ENCODE results near the gene SHISAL2B.

DNA sequence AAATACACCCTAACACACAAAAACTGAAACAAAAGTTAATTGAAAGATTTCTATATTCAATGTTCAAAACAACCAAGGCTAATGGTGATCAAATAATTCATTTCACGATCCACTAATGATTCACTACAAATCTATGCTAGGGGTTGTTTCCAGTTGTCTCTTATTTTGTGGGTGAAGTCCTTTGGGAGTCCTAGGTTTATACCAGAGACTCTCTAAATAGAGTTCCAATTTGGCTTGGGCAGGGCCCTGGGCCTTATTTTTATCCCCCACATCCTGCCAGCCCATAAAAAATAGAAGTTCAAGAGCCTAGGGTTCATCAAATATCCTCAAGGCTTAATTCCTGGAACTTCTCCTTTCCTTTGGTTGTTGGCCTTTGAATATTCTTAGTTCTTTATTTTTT is 52.1 kb downstream of the SHISAL2B start:
- TF ChIP-seq, protein P1, sequence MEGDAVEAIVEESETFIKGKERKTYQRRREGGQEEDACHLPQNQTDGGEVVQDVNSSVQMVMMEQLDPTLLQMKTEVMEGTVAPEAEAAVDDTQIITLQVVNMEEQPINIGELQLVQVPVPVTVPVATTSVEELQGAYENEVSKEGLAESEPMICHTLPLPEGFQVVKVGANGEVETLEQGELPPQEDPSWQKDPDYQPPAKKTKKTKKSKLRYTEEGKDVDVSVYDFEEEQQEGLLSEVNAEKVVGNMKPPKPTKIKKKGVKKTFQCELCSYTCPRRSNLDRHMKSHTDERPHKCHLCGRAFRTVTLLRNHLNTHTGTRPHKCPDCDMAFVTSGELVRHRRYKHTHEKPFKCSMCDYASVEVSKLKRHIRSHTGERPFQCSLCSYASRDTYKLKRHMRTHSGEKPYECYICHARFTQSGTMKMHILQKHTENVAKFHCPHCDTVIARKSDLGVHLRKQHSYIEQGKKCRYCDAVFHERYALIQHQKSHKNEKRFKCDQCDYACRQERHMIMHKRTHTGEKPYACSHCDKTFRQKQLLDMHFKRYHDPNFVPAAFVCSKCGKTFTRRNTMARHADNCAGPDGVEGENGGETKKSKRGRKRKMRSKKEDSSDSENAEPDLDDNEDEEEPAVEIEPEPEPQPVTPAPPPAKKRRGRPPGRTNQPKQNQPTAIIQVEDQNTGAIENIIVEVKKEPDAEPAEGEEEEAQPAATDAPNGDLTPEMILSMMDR (IDR thresholded peaks at IDR 0.05) = no peak
- TF ChIP-seq POLR2A (IDR thresholded peaks at IDR 0.05) = no peak

All from Peyer's patch (tissue), 4 donors.